Measurements from ENCODE around the gene SH3RF3.

The SH3RF3 gene

DNA sequence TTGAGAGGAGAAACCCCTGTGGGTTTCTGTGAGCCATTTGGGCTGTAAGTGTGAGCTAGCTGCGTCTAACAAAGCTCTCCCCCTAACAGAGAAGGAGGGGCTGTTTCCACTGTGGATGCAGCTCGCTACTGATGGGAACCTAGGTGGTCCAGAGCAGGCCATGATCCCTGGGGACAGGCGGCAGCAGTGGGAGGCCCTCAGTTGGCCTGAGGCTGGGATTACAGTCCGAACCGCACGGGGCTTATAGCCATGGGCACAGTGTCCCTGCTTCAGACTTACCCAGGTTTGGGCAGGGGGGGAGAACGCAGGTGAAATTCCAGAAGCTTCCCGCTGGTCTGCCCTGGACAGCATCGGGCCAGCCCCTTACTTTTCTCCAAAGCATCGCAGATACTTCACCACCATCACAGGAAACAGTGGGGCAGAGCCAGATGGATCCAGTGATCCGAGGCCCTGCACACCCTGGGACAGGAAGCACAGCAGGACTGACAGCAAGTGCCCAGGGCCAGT, 345.4 kb downstream of the SH3RF3 start:
- TF ChIP-seq TAF1 (IDR thresholded peaks at IDR 0.05; ENCODE audit: borderline replicate concordance, insufficient read depth, low read length): no peak
- no peak for TF ChIP-seq SIN3A (IDR thresholded peaks at IDR 0.05; ENCODE audit: borderline replicate concordance, insufficient read depth, low read length)
- no peak for TF ChIP-seq POLR2AphosphoS5 (IDR thresholded peaks at IDR 0.05; ENCODE audit: low read depth, low read length)
- no peak for TF ChIP-seq FOXP2 (optimal IDR thresholded peaks at IDR 0.05; ENCODE audit: borderline replicate concordance, extremely low read depth, extremely low read length, insufficient read depth)
- TF ChIP-seq, protein P1, sequence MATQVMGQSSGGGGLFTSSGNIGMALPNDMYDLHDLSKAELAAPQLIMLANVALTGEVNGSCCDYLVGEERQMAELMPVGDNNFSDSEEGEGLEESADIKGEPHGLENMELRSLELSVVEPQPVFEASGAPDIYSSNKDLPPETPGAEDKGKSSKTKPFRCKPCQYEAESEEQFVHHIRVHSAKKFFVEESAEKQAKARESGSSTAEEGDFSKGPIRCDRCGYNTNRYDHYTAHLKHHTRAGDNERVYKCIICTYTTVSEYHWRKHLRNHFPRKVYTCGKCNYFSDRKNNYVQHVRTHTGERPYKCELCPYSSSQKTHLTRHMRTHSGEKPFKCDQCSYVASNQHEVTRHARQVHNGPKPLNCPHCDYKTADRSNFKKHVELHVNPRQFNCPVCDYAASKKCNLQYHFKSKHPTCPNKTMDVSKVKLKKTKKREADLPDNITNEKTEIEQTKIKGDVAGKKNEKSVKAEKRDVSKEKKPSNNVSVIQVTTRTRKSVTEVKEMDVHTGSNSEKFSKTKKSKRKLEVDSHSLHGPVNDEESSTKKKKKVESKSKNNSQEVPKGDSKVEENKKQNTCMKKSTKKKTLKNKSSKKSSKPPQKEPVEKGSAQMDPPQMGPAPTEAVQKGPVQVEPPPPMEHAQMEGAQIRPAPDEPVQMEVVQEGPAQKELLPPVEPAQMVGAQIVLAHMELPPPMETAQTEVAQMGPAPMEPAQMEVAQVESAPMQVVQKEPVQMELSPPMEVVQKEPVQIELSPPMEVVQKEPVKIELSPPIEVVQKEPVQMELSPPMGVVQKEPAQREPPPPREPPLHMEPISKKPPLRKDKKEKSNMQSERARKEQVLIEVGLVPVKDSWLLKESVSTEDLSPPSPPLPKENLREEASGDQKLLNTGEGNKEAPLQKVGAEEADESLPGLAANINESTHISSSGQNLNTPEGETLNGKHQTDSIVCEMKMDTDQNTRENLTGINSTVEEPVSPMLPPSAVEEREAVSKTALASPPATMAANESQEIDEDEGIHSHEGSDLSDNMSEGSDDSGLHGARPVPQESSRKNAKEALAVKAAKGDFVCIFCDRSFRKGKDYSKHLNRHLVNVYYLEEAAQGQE (IDR thresholded peaks at IDR 0.05; ENCODE audit: insufficient read depth in 1 of 2, low read depth in 2 of 2, low read length in 2 of 2): no peak

DNA sequence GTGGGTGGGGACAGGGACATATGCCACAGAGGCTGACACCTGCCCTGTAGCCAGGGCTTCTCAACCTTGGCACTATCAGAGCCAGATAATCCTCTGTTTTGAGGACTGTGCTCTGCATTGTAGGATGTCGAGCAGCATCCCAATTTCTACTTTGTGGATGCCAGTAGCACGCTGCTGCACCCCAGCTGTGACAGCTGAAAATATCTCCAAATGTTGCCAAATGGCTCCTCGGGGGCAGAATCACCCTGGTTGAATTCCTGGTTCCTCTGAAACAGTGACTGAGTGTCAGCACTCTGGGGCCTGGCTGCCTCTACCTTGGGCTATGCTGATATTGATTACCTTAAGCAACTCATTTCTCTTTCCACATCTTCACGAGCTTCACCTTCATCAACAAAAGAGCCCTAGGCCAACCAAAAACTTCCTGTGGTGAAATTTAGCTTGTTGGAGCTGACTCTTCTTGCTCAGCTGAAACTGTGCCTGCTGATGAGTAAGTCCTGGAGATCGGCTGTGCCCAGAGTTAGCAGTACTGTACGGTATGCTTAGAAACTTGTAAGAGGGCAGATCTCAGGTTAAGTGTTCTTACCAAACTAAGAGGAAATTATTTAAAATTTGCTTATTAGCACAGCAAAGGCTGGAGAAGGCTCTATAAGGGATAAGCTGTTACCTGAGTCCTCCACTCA, 346.7 kb downstream of the SH3RF3 start:
- TF ChIP-seq POLR2AphosphoS5 (IDR thresholded peaks at IDR 0.05; ENCODE audit: low read depth, low read length) (no peak), TAF1 (IDR thresholded peaks at IDR 0.05; ENCODE audit: borderline replicate concordance, insufficient read depth, low read length) (no peak), SIN3A (IDR thresholded peaks at IDR 0.05; ENCODE audit: borderline replicate concordance, insufficient read depth, low read length) (no peak), FOXP2 (optimal IDR thresholded peaks at IDR 0.05; ENCODE audit: borderline replicate concordance, extremely low read depth, extremely low read length, insufficient read depth) (no peak)
- TF ChIP-seq, protein P1 (IDR thresholded peaks at IDR 0.05; ENCODE audit: insufficient read depth in 1 of 2, low read depth in 2 of 2, low read length in 2 of 2): no peak

DNA sequence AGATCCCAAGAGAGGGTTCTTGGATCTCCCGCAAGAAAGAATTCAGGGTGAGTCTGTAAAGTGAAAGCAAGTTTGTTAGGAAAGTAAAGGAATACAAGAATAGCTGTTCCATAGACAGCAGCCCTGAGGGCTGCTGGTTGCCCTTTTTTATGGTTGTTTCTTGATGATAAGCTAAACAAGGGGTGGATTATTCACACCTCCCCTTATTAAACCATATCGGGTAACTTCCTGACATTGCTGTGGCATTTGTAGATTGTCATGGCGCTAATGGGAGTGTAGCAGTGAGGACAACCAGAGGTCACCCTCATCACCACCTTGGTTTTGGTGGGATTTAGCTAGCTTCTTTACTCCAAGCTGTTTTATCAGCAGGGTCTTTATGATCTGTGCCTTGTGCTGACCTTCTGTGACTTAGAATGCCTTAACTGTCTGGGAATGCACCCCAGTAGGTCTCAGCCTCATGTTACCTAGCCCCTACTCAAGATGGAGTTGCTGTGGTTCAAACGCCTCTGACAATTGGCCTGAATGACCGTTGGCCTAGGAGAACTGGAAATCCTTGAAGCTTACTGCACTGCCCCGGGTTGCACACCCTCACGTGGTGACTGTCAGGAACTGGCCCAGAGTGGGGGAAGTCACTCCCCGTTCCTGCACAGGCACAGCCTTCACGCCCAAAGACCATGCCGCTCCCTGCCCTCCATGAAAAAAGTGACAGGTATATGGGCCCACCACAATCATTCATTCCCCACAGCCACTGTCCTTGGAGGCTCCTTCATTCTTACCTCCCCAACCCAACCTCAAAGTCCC, 347.8 kb downstream of the SH3RF3 start:
- no peak for TF ChIP-seq POLR2AphosphoS5 (IDR thresholded peaks at IDR 0.05; ENCODE audit: low read depth, low read length)
- no peak for TF ChIP-seq FOXP2 (optimal IDR thresholded peaks at IDR 0.05; ENCODE audit: borderline replicate concordance, extremely low read depth, extremely low read length, insufficient read depth)
- no peak for TF ChIP-seq TAF1 (IDR thresholded peaks at IDR 0.05; ENCODE audit: borderline replicate concordance, insufficient read depth, low read length)
- TF ChIP-seq SIN3A (IDR thresholded peaks at IDR 0.05; ENCODE audit: borderline replicate concordance, insufficient read depth, low read length): no peak
- TF ChIP-seq, protein P1 (IDR thresholded peaks at IDR 0.05; ENCODE audit: insufficient read depth in 1 of 2, low read depth in 2 of 2, low read length in 2 of 2): no peak

DNA sequence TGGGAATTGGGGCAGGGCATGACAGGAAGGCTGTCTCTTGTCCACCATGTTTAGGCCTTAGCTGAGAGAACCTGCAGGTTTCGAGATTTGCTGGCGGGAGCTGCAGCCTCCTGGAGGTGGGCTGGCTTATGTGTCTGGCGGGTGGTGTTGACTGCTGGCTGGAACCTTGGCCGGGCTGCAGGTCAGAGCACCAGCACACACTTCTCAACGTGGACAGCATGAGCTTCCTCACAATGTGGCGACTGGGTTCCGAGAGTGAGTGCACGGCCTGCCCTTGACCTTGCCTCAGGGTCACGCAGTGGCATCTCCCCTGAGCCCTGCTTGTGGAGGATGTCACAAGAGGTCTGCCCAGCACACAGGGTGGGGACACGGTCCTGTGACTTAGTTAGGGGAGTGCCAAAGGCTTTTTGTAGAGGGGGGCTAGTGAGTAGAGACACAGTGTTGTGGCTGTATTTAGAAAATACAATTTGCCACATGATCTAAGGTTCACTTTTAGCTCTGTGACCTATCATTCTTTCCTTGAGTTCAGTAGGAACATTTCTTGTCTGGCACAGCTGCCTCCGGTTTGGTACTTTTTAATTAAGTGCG, 350.0 kb downstream of the SH3RF3 start:
- TF ChIP-seq FOXP2 (optimal IDR thresholded peaks at IDR 0.05; ENCODE audit: borderline replicate concordance, extremely low read depth, extremely low read length, insufficient read depth): no peak
- TF ChIP-seq POLR2AphosphoS5 (IDR thresholded peaks at IDR 0.05; ENCODE audit: low read depth, low read length): no peak
- no peak for TF ChIP-seq TAF1 (IDR thresholded peaks at IDR 0.05; ENCODE audit: borderline replicate concordance, insufficient read depth, low read length)

DNA sequence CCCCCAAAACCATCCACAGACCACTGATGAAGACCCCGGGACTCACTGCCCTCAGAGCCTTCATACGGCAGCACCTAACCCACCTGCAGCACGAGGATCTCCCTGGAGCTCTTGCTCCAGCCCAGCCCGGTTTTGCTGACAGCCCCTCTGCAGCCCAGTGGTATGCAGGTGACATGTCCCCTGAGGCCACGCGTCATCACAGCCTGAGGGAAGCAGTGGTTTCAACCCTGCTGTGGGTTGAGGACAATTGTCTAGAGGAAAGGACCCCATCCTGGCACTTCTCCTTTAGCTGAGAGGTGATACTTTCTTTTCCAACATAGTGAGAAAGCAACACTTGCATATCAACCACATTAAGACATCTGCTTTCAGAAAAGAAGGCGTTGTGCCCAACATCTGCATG, 350.8 kb downstream of the SH3RF3 start:
- no peak for TF ChIP-seq SIN3A (IDR thresholded peaks at IDR 0.05; ENCODE audit: borderline replicate concordance, insufficient read depth, low read length)
- TF ChIP-seq, protein P1 (IDR thresholded peaks at IDR 0.05; ENCODE audit: insufficient read depth in 1 of 2, low read depth in 2 of 2, low read length in 2 of 2): no peak
- TF ChIP-seq TAF1 (IDR thresholded peaks at IDR 0.05; ENCODE audit: borderline replicate concordance, insufficient read depth, low read length): no peak
- TF ChIP-seq FOXP2 (optimal IDR thresholded peaks at IDR 0.05; ENCODE audit: borderline replicate concordance, extremely low read depth, extremely low read length, insufficient read depth): no peak
- no peak for TF ChIP-seq POLR2AphosphoS5 (IDR thresholded peaks at IDR 0.05; ENCODE audit: low read depth, low read length)
